Naive B cell (primary cell): ENCODE measurements around the gene HYAL1. TPM values are rescaled to one million over a fixed set of nuclear protein-coding genes. Genes with fewer than 3 reads are reported as not detected.

Experiments used
- ATAC-seq, 2 donors: fragments of 150-1000 bp; cut with Tn5 transposase; 2 replicates each; pipeline ENCODE4 v1.10.0; 2021; ENCODE audit warnings: low read depth in 2 of 2, mild to moderate bottlenecking in 2 of 2, moderate library complexity in 2 of 2
- DNase-seq: peaks from one replicate; pipeline ENCODE4 v3.0.0; 2022
- H3K27ac Mint-ChIP-seq, 6 donors: one replicate each; pipeline ENCODE4 v1.8.0; 2020 to 2022; ENCODE audit warnings: mild to moderate bottlenecking in 6 of 6, mixed read lengths in 6 of 6, moderate library complexity in 5 of 6, inconsistent platforms in 2 of 6
- H3K27me3 Mint-ChIP-seq, 3 donors: one replicate each; pipeline ENCODE4 v1.8.0; 2021 to 2022; ENCODE audit warnings: mixed read lengths in 3 of 3, mild to moderate bottlenecking in 1 of 3
- H3K36me3 Mint-ChIP-seq, 2 donors: one replicate each; pipeline ENCODE4 v1.8.0; 2020 to 2022; ENCODE audit warnings: mixed read lengths in 2 of 2, inconsistent platforms in 1 of 2, mild to moderate bottlenecking in 1 of 2
- H3K4me1 Mint-ChIP-seq, 3 donors: one replicate each; pipeline ENCODE4 v1.8.0; 2020 to 2022; ENCODE audit warnings: mixed read lengths in 3 of 3, inconsistent platforms in 1 of 3, mild to moderate bottlenecking in 1 of 3, moderate library complexity in 1 of 3
- H3K4me3 Mint-ChIP-seq, 8 donors: one replicate each; pipeline ENCODE4 v1.8.0; 2020 to 2022; ENCODE audit warnings: mild to moderate bottlenecking in 8 of 8, mixed read lengths in 8 of 8, moderate library complexity in 8 of 8, inconsistent platforms in 2 of 8
- H3K9me3 Mint-ChIP-seq, 7 donors: one replicate each; pipeline ENCODE4 v1.8.0; 2020 to 2022; ENCODE audit warnings: mixed read lengths in 7 of 7, mild to moderate bottlenecking in 5 of 7, inconsistent platforms in 2 of 7, moderate library complexity in 1 of 7
- polyA plus RNA-seq, 6 donors: library from polyadenylated mRNA; unstranded; fragments of 300-500 nt; fragmentation: Illumina TruSeq; gene quantifications; one replicate each; pipeline ENCODE4 v1.2.3, GENCODE V29; 2021; ENCODE audit warnings: low read depth in 6 of 6

HYAL1 gene
- polyA plus RNA-seq, 6 donors from 2014 or later, result 0.12 to 0.32 (median 0.15) TPM; not detected in 3

DNA sequence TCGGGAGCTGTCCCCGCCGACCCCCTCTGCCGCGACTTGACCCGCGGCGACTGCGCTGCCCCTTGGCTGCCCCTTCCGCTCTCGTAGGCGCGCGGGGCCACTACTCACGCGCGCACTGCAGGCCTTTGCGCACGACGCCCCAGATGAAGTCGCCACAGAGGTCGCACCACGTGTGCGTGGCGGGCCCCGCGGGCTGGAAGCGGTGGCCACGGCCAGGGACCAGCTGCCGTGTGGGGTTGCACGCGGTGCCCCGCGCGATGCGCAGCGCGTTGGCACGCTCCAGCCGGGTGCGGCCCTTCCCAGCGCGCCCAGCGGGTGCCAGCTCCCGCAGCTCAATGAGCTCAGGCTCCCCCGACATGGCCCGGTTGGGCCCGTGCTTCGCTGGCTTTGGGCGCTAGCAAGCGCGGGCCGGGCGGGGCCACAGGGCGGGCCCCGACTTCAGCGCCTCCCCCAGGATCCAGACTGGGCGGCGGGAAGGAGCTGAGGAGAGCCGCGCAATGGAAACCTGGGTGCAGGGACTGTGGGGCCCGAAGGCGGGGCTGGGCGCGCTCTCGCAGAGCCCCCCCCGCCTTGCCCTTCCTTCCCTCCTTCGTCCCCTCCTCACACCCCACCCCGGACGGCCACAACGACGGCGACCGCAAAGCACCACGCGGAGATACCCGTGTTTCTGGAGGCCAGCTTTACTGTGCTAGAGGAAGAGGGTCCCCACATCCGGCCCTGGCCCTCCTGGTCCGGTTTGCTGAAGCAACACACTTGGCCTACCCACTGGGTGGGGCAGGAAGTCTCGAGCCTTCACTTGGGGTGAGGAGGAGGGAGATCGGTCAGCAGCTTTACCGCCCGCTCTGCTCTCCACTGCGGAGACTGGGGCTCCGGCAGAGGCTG, 37.3 kb upstream of the HYAL1 start, which contains the start of gene RASSF1:
TSS of gene RASSF1 (minus strand) at position 389 of the 882 bp plus-strand sequence. CDS start at position 358, 31 bp downstream.
- peak within 1 kb of the TSS; percentile 87 to 97 (median 94) for H3K4me3 Mint-ChIP-seq

DNA sequence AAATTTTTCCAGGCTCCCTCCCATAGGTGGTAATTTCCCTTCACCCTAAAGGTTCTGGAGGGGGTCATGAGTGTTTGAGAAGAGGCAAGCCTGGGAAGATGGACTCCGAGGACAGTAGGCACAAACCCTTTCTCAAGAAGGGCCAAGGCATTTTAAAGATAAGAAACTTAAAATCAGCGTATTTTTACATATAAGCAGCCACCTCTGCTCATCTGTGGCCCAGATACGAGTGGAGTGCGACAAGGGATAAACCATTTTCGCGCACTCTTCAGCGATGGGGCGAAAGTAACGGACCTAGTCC, 36.7 kb upstream of the HYAL1 start:
- no peaks in the 10 kb centered on the region for H3K36me3 Mint-ChIP-seq
- no peaks in the 10 kb centered on the region for H3K9me3 Mint-ChIP-seq
- peak overlapping the region; percentile 87 to 97 (median 94) for H3K4me3 Mint-ChIP-seq
- H3K27me3 Mint-ChIP-seq, result no peaks in the 10 kb centered on the region
- DNase-seq, result no peak
- H3K4me1 Mint-ChIP-seq, result peaks cover 37 to 60% (median 55%) of the 10 kb centered on the region in 3 donors
- H3K27ac Mint-ChIP-seq, result peak overlapping the region; percentile 37 to 99 (median 90)
- ATAC-seq, result no peak

More for the DNA sequence above, 37.3 kb upstream of the HYAL1 start, which contains the start of gene RASSF1:
- no peaks in the 10 kb centered on the region for H3K36me3 Mint-ChIP-seq
- DNase-seq (peak; percentile 50), ATAC-seq (peak in 1 of 2 donors; percentile 4)
- peak within 1 kb of the TSS; percentile 58 to 99 (median 98) for H3K27ac Mint-ChIP-seq
- H3K27me3 Mint-ChIP-seq, result no peaks in the 10 kb centered on the region
- H3K4me1 Mint-ChIP-seq, result peaks cover 37 to 59% (median 53%) of the 10 kb centered on the region in 3 donors
- no peaks in the 10 kb centered on the region for H3K9me3 Mint-ChIP-seq

DNA sequence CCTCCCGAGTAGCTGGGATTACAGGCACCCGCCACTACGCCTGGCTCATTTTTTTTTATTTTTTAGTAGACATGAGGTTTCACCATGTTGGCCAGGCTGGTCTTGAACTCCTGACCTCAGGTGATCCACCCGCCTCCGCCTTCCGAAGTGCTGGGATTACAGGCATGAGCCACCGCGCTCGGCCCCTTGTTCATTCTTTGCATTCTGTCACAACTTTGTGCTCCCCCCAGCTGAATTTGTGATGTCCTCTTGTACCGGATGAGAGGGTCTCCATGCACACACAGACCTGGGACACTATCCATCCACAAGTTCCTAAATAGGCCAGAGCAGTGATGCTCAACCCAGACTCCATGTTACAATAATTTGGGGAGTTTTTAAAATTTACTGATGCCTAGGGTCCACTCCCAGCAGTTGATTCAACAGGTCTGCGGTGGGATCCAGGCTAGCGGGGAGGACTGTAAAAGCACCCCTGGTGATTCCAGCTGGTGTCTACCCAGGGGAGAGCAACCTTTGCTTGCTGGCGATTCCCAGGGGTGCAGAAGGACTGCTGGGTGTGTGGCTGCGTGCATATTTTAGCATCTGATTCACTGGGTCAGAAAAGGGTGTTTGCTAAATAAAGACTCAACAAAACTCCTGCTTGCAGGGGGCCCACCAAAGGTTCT, 36.2 kb upstream of the HYAL1 start:
- Mint-ChIP-seq H3K4me3 (peak overlapping the region; percentile 87 to 97 (median 94)), H3K27me3 (no peaks in the 10 kb centered on the region), H3K4me1 (peaks cover 37 to 65% (median 57%) of the 10 kb centered on the region in 3 donors)

DNA sequence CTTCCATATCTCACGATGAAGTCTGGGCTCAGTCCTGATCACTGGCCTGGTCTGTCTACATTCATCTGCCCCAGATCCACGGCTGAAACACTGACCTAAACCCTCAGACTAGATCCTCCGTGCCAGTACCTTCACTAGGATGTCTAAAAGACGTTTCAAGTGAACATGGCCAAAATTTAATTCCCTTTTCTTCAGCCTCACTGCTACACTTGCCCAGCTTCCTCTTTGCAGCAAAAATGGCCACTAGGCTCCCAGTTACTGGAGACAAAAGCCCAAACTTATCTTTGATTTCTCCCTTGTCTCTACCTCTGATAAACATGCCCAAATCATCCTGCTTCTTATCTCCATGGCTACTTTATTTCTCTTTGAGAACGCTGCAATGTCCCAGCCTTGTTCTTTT, 35.6 kb upstream of the HYAL1 start:
- peak overlapping the region; percentile 97 to 99 (median 98) for H3K27ac Mint-ChIP-seq
- no peaks in the 10 kb centered on the region for H3K36me3 Mint-ChIP-seq
- no peak for DNase-seq

More for the DNA sequence above, 36.2 kb upstream of the HYAL1 start:
- ATAC-seq (no peak), DNase-seq (no peak)
- no peaks in the 10 kb centered on the region for H3K9me3 Mint-ChIP-seq
- peak overlapping the region in 5 of 6 donors; percentile 81 to 99 (median 98) for H3K27ac Mint-ChIP-seq
- no peaks in the 10 kb centered on the region for H3K36me3 Mint-ChIP-seq

DNA sequence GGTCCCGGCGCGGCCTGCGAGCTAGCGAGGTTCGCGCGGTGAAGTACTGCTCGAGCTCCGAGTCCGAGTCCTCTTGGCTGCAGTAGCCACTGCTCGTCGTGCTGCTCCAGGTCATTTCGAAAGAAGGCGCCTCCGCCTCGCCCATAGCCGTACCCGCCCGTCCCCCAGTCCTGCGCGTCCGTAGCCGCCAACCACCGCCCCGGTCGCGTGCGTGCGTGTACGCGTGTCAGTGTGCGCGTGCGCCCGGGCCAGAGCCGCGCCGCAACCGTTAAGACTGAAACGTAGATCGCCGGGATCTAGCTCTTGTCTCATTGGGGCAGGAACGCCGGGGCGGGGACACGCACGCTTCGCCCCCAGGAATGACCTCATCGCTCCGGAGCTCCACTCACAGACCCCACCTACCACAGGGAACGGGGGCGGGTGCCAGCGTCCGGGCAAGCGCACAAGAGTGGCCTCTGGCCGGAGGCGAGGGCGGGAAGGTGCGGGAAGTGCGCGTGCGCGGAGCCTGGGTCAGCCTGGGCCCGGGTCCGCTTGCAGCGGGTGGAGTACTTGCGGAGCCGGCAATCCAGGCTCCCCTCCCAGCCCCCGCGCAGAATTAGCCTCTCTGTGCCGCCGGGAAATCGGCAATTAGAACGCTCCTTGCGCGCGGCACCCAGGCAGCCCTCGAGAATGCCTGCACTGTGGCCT, 33.9 kb upstream of the HYAL1 start:
- Mint-ChIP-seq H3K4me1 (peaks cover 45 to 73% (median 64%) of the 10 kb centered on the region in 3 donors), H3K27ac (peak overlapping the region; percentile 97 to 99 (median 98)), H3K27me3 (no peaks in the 10 kb centered on the region), H3K9me3 (no peaks in the 10 kb centered on the region), H3K4me3 (peak overlapping the region; percentile 87 to 97 (median 94)), H3K36me3 (no peaks in the 10 kb centered on the region)
- ATAC-seq, result peak; percentile 76 to 80
- peak; percentile 96 for DNase-seq

More for the DNA sequence above, 35.6 kb upstream of the HYAL1 start:
- Mint-ChIP-seq H3K4me1 (peaks cover 41 to 70% (median 63%) of the 10 kb centered on the region in 3 donors), H3K4me3 (peak overlapping the region; percentile 87 to 97 (median 94)), H3K9me3 (no peaks in the 10 kb centered on the region), H3K27me3 (no peaks in the 10 kb centered on the region)
- no peak for ATAC-seq

DNA sequence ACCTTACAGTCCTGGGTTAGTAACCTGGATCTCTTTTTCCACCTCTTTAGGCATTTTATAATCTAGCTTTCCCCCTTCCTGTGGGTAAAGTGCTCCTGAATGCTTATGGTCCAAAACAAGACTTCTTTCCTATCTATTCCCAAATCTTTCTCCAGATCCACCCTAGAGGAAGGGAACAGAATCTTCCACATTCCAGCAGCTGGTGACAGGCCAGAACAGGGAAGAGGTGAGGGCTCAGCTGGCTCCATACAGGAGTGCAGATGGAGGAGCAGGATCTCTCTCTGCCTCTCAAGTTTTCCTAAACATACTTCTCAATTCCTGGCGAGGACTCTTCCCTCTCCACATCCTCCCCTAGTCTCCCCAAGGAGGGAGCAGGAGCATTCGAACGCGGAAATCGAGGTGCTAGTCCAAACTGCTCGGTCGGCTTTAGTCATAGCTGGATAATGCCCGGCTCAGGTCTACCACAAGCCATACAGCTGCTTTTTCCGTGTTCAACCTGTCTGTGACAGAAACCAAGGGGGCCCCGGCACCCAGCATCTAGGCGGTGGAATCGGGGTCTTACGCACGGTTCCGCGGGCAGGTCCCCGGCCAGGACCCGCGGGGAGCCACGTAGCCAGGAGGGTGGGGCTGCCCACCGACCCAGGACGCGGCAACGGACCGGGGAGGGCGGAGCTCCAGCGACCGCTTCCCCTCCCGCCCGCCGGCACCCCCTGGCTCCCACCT, 33.2 kb upstream of the HYAL1 start:
- DNase-seq (no peak), ATAC-seq (peak; percentile 45 to 50)
- Mint-ChIP-seq H3K36me3 (no peaks in the 10 kb centered on the region), H3K27ac (peak overlapping the region; percentile 85 to 99 (median 98)), H3K27me3 (no peaks in the 10 kb centered on the region), H3K4me3 (peak overlapping the region; percentile 87 to 97 (median 94)), H3K9me3 (no peaks in the 10 kb centered on the region), H3K4me1 (peaks cover 45 to 68% (median 64%) of the 10 kb centered on the region in 3 donors)

DNA sequence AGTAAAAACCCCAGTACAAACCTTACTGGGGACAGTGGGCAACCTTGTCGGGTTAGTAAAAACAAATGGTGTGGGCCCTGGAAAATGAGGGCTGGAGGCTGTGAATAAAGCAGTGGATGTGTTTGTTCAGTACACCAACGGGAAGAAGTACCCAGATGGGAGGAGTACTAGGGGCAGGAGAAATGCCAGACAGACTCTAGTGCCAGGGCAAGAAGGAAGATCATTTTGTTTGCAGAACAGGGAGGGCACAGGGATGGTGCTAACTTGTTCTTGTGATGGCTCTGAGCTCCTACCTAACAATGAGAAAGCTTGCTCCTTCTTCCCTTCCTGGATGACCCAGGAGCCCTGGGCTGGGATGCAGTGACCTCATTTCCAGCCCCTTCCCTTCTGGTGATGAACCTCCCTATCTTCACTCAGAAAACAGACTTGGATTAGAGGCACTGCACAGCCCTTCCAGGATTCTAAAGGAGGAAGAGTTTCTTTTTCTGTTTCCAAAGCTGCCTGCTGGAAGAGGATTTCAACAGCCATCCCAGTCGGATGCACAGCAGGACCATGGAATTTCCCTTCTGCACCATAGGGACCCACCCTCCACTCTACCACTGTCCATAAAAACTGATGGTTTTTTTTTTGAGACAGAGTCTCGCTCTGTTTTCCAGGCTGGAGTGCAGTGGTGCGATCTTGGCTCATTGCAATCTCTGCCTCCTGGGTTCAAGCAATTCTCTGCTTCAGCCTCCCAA, 31.1 kb upstream of the HYAL1 start:
- peaks cover 33 to 54% (median 48%) of the 10 kb centered on the region in 3 donors for H3K4me1 Mint-ChIP-seq

DNA sequence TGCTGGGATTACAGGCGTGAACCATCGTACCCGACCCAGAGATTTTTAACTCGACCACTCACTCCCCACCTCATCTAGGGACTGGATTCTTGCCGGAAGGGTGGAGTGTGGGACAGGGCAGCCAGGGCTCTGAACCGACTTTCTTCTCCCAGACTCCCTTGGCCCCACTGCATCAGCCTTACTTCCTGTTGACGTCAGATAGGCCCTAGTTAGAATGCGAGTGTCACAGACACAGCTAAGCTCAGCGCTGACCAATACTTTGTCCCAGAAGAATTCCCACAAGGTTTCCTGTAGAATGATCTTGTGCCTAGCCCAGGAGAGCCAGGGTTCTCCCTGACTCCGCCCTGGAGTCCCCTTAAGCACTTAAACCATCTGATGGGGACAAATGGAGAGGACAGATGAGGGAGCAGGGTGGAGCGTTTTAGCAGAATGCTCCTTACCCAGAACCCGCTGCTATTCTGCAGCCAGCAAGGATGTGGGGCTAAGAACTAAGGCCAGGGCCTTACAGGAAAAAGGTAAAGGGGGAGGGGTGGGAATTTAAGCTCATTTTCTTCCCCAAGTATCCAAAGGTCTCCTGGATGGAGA, 30.5 kb upstream of the HYAL1 start:
- Mint-ChIP-seq H3K4me3 (peak overlapping the region in 1 of 8 donors; percentile 81), H3K36me3 (no peaks in the 10 kb centered on the region), H3K27ac (peak overlapping the region in 2 of 6 donors; percentile 51 to 64), H3K4me1 (peaks cover 27 to 48% (median 42%) of the 10 kb centered on the region in 3 donors), H3K27me3 (no peaks in the 10 kb centered on the region), H3K9me3 (no peaks in the 10 kb centered on the region)
- DNase-seq, result no peak
- ATAC-seq, result no peak

More for the DNA sequence above, 31.1 kb upstream of the HYAL1 start:
- H3K36me3 Mint-ChIP-seq, result no peaks in the 10 kb centered on the region
- DNase-seq (no peak), ATAC-seq (no peak)
- H3K27ac Mint-ChIP-seq, result peak overlapping the region in 4 of 6 donors; percentile 39 to 78 (median 56)
- peak overlapping the region in 2 of 8 donors; percentile 37 to 81 for H3K4me3 Mint-ChIP-seq
- no peaks in the 10 kb centered on the region for H3K9me3 Mint-ChIP-seq
- no peaks in the 10 kb centered on the region for H3K27me3 Mint-ChIP-seq

DNA sequence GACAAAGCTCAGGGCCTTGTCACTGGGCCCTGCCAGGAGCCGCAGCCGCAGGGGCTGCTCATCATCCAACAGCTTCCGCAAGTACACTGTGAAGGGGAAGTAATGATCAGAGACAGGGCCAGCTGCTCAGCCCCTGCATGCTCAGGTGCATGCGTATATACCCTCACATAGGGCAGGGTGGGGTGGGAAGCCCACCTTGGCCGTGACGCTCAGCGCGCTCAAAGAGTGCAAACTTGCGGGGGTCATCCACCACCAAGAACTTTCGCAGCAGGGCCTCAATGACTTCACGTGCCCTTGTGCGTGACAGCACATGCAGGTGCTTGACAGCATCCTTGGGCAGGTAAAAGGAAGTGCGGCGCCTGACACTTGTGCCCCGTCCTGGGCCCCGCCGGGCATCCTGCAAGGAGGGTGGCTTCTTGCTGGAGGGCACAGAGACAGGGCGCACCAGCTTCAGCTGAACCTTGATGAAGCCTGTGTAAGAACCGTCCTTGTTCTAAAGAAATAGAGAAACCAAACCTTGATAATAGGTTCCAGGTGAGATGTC, 28.1 kb upstream of the HYAL1 start:
- Mint-ChIP-seq H3K4me1 (peaks cover 19 to 52% (median 38%) of the 10 kb centered on the region in 3 donors), H3K36me3 (no peaks in the 10 kb centered on the region), H3K9me3 (no peaks in the 10 kb centered on the region), H3K4me3 (no peak overlapping the region), H3K27ac (peak overlapping the region in 2 of 6 donors; percentile 33 to 57), H3K27me3 (no peaks in the 10 kb centered on the region)
- ATAC-seq (no peak), DNase-seq (no peak)

DNA sequence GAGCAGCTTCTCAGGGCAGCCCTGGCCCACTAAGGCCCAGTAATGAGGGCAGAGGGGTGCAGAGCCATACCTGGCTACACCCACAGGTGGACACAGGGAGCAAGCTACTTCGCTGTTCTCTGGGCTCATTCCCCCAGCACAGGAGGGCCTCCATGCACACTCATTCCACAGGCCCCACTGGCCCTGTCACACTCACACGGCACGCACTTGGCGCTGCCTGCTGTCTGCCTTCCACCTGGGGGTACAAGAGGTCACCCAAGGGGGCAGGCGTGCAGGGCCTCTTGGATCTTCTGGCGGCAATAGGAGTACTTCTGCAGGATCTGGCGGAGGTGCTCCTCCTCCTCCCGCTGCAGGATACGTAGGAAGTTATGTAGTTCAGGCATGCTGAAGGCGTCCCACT, 27.0 kb upstream of the HYAL1 start:
- Mint-ChIP-seq H3K4me3 (peak overlapping the region in 2 of 8 donors; percentile 15 to 68), H3K9me3 (no peaks in the 10 kb centered on the region), H3K4me1 (peaks cover 17 to 44% (median 33%) of the 10 kb centered on the region in 3 donors), H3K27me3 (no peaks in the 10 kb centered on the region), H3K27ac (peak overlapping the region in 3 of 6 donors; percentile 24 to 64 (median 60)), H3K36me3 (no peaks in the 10 kb centered on the region)
- no peak for DNase-seq
- ATAC-seq, result no peak

DNA sequence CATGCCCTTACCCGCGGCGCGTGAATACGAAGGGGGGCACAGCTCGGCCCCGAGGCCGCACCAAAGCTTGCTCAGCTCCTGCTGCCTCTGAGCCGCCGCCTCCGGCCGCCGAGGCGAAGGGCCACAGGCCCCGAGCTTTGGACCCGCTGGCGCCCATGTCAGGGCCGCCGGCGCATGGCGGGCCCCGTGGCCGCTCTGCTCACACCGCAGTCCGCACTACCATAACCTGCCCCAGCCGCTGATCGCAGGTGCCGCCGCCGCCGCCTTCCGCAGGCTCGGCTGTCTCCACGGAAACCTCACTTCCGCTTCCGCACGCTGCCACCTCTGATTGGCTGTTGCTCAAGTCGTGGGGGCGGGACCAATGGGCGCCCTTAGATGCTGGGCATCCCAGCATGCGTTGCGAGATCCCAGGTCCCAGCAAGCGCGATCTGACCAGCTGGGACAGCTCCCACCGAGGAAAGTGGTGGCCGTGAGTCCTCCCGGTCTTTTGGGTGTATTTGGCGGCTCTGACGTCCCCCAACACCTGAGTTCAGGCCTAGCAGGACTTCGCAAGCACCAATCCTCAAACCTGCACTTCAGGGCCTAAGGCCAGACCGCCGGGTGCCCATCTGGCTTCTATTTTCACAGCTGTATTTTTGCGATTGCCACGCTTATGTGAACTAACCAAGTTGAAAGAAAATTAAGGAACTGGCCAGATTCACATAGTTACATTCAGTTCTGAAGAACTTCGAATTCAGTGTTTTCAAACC, 24.7 kb upstream of the HYAL1 start, which contains the start of gene TUSC2:
TSS of gene TUSC2 (minus strand) at position 281 of the 749 bp plus-strand sequence. CDS start at position 157, 124 bp downstream.
- Mint-ChIP-seq H3K36me3 (no peaks in the 10 kb centered on the region), H3K4me3 (peak within 1 kb of the TSS; percentile 82 to 97 (median 92)), H3K4me1 (peaks cover 16 to 42% (median 30%) of the 10 kb centered on the region in 3 donors), H3K27me3 (no peaks in the 10 kb centered on the region), H3K27ac (peak within 1 kb of the TSS; percentile 42 to 94 (median 90)), H3K9me3 (no peaks in the 10 kb centered on the region)
- DNase-seq (peak; percentile 92), ATAC-seq (peak; percentile 94 to 96)
